Measurements from ENCODE around the gene ADARB2.

- TF ChIP-seq POLR2A (IDR thresholded peaks at IDR 0.05), result no peak
- TF ChIP-seq, protein P1, sequence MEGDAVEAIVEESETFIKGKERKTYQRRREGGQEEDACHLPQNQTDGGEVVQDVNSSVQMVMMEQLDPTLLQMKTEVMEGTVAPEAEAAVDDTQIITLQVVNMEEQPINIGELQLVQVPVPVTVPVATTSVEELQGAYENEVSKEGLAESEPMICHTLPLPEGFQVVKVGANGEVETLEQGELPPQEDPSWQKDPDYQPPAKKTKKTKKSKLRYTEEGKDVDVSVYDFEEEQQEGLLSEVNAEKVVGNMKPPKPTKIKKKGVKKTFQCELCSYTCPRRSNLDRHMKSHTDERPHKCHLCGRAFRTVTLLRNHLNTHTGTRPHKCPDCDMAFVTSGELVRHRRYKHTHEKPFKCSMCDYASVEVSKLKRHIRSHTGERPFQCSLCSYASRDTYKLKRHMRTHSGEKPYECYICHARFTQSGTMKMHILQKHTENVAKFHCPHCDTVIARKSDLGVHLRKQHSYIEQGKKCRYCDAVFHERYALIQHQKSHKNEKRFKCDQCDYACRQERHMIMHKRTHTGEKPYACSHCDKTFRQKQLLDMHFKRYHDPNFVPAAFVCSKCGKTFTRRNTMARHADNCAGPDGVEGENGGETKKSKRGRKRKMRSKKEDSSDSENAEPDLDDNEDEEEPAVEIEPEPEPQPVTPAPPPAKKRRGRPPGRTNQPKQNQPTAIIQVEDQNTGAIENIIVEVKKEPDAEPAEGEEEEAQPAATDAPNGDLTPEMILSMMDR (IDR thresholded peaks at IDR 0.05), result no peak
Measured at GRCh38 chr10:1291178-1292090, 445.9 kb downstream of the ADARB2 start.
